Measurements from ENCODE around the gene BABAM2. TPM values are rescaled to one million over a fixed set of nuclear protein-coding genes. Genes with fewer than 3 reads are reported as not detected.

Gene BABAM2
- total RNA-seq, 1 experiment from 2014 or later: 46.1 TPM

DNA sequence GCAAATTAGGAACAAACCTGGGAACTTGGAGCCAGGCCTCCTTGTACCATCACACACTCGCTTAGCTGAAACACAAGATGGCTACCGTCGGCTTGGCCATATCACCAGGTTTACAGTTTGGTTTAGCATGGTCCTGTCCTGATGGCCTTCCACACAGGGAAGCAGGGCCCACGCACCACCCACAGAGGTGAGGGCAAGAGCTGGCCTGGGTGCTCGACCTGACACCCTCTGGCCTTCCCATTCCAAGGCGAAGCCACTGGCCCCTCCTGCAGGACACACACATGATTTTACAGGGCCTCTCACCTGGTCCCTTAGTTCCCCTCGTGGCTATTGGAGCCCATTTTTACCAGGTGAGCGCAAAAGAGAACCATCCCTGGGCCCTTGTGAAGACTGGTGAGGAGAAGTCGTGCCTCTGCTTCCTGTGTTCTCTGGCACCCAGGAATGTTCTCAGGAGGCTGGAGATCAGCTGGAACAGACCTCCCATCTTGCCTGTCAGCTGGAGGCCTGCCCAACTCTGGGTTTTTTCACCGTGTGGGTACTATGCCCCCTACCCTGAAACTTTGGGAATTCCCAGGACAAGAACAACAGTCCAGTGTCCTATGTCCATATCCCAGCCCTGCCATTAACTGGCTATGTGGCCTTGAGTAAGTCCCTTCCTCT, 449.1 kb downstream of the BABAM2 start:
- Histone ChIP-seq H3K4me2 (no peak overlapping the region; the same call in 1 of the 2 replicates), H3K4me1 (replicated peaks; ENCODE audit: insufficient read depth) (peaks cover 28% of the 10 kb centered on the region), H3F3A (ENCODE audit: insufficient read depth, low read depth) (peaks cover 23% of the 10 kb centered on the region), H3K9me3 (ENCODE audit: insufficient read depth, low read depth) (no peaks in the 10 kb centered on the region), H3K79me2 (ENCODE audit: low read depth) (no peaks in the 10 kb centered on the region), H3K36me3 (ENCODE audit: low read depth) (no peaks in the 10 kb centered on the region), H4K20me1 (ENCODE audit: insufficient read depth) (no peaks in the 10 kb centered on the region), H2AFZ (no peak overlapping the region), H3K9me2 (ENCODE audit: insufficient read depth) (no peaks in the 10 kb centered on the region), H3K27ac (no peak overlapping the region), H3K4me3 (no peak overlapping the region), H3K27me3 (ENCODE audit: insufficient read depth, low read depth) (no peaks in the 10 kb centered on the region)
- ChIA-PET POLR2A (ENCODE audit: unreplicated experiment) (interaction anchor here (0.6 kb wide), 1 partner anchor 449 kb away, joined by 4 read pairs; the partner anchor contains the start of gene BABAM2), CTCF (no interaction called here)
- no TSS peak for BruUV-seq (replicated peaks)
- no peak for DNase-seq
- TF ChIP-seq CTCF (conservative IDR thresholded peaks at IDR 0.05): no peak
- TF ChIP-seq EZH2 (IDR thresholded peaks at IDR 0.05; ENCODE audit: low read depth): no peak
- intact Hi-C loops (cut with micrococcal nuclease; ENCODE audit: unreplicated experiment): no loop called here

GRCh38 chr2:28340312-28341202, 450.0 kb downstream of the BABAM2 start:
- no peaks in the 10 kb centered on the region for H3K27me3 ChIP-seq (ENCODE audit: insufficient read depth, low read depth)
- no peak overlapping the region for H3K4me2 ChIP-seq
- no peak for TF ChIP-seq EZH2 (IDR thresholded peaks at IDR 0.05; ENCODE audit: low read depth)
- no peaks in the 10 kb centered on the region for H3K79me2 ChIP-seq (ENCODE audit: low read depth)
- DNase-seq: no peak
- ChIA-PET CTCF (no interaction called here), POLR2A (ENCODE audit: unreplicated experiment) (no interaction called here)
- intact Hi-C loops (cut with micrococcal nuclease; ENCODE audit: unreplicated experiment): no loop called here
- H3K36me3 ChIP-seq (ENCODE audit: low read depth): no peaks in the 10 kb centered on the region
- BruUV-seq (replicated peaks): no TSS peak
- H3K9me3 ChIP-seq (ENCODE audit: insufficient read depth, low read depth): no peaks in the 10 kb centered on the region
- H4K20me1 ChIP-seq (ENCODE audit: insufficient read depth): no peaks in the 10 kb centered on the region
- no peak overlapping the region for H2AFZ ChIP-seq
- no peak overlapping the region for H3K27ac ChIP-seq
- peaks cover 23% of the 10 kb centered on the region for H3F3A ChIP-seq (ENCODE audit: insufficient read depth, low read depth)
- peaks cover 28% of the 10 kb centered on the region for H3K4me1 ChIP-seq (replicated peaks; ENCODE audit: insufficient read depth)
- H3K9me2 ChIP-seq (ENCODE audit: insufficient read depth): no peaks in the 10 kb centered on the region
- no peak overlapping the region for H3K4me3 ChIP-seq

- no peak overlapping the region for H3K27ac ChIP-seq
- no TSS peak for BruUV-seq (replicated peaks)
- no peak overlapping the region for H3K4me2 ChIP-seq
- DNase-seq: no peak
- H3K79me2 ChIP-seq (ENCODE audit: low read depth): no peaks in the 10 kb centered on the region
- no peaks in the 10 kb centered on the region for H3K9me3 ChIP-seq (ENCODE audit: insufficient read depth, low read depth)
- H3K4me3 ChIP-seq: no peak overlapping the region
- POLR2A ChIA-PET (ENCODE audit: unreplicated experiment): no interaction called here
- no peaks in the 10 kb centered on the region for H3K36me3 ChIP-seq (ENCODE audit: low read depth)
- H3K27me3 ChIP-seq (ENCODE audit: insufficient read depth, low read depth): no peaks in the 10 kb centered on the region
- peaks cover 28% of the 10 kb centered on the region for H3K4me1 ChIP-seq (replicated peaks; ENCODE audit: insufficient read depth)
- intact Hi-C loops (cut with micrococcal nuclease; ENCODE audit: unreplicated experiment): no loop called here
- H3F3A ChIP-seq (ENCODE audit: insufficient read depth, low read depth): peaks cover 23% of the 10 kb centered on the region
- no peaks in the 10 kb centered on the region for H3K9me2 ChIP-seq (ENCODE audit: insufficient read depth)
- CTCF ChIA-PET: no interaction called here
- TF ChIP-seq CTCF (conservative IDR thresholded peaks at IDR 0.05) (no peak), EZH2 (IDR thresholded peaks at IDR 0.05; ENCODE audit: low read depth) (no peak)
- no peak overlapping the region for H2AFZ ChIP-seq
- no peaks in the 10 kb centered on the region for H4K20me1 ChIP-seq (ENCODE audit: insufficient read depth)
Measured at GRCh38 chr2:28341208-28341891, 450.8 kb downstream of the BABAM2 start.
